Tibial nerve (tissue), 3 donors: ENCODE results near the gene PPFIA2.

Source experiments
- POLR2A ChIP-seq, 2 donors: fragments of 450-650 bp; IDR thresholded peaks; one replicate each; pipeline ENCODE4 v1.6.1; 2017; ENCODE audit warnings: antibody characterized with exemption in 2 of 2, mild to moderate bottlenecking in 2 of 2, moderate library complexity in 2 of 2
- TF ChIP-seq, protein P1 (sequence below), 5 experiments: fragments of 200-600 bp in 3 of 5; fragments of 450-650 bp in 2 of 5; sonication (generic) in 3 of 5; IDR thresholded peaks; one replicate each; pipeline ENCODE4 v1.5.1; 2016 to 2019; ENCODE audit warnings: antibody characterized with exemption in 5 of 5, mild to moderate bottlenecking in 3 of 5, moderate library complexity in 2 of 5

GRCh38 chr12:81800298-81801148 is 41.4 kb upstream of the PPFIA2 start:
- TF ChIP-seq, protein P1, sequence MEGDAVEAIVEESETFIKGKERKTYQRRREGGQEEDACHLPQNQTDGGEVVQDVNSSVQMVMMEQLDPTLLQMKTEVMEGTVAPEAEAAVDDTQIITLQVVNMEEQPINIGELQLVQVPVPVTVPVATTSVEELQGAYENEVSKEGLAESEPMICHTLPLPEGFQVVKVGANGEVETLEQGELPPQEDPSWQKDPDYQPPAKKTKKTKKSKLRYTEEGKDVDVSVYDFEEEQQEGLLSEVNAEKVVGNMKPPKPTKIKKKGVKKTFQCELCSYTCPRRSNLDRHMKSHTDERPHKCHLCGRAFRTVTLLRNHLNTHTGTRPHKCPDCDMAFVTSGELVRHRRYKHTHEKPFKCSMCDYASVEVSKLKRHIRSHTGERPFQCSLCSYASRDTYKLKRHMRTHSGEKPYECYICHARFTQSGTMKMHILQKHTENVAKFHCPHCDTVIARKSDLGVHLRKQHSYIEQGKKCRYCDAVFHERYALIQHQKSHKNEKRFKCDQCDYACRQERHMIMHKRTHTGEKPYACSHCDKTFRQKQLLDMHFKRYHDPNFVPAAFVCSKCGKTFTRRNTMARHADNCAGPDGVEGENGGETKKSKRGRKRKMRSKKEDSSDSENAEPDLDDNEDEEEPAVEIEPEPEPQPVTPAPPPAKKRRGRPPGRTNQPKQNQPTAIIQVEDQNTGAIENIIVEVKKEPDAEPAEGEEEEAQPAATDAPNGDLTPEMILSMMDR (IDR thresholded peaks at IDR 0.05), result no peak
- no peak for TF ChIP-seq POLR2A (IDR thresholded peaks at IDR 0.05)
